HuH-7.5 (cell line): ENCODE results near the gene CDC37L1.
A peak's percentile ranks its signal among the peaks of the same experiment; 100 is the strongest.
"Not testable (repeated sequence)": the region's sequence is repeated elsewhere in the genome, so short reads cannot be mapped to it uniquely, and the experiment has no call there.

Source experiments
- DNase-seq: peaks from one replicate; pipeline ENCODE4 v3.0.0; 2011; ENCODE audit warnings: low spot score

CDC37L1 gene

DNA sequence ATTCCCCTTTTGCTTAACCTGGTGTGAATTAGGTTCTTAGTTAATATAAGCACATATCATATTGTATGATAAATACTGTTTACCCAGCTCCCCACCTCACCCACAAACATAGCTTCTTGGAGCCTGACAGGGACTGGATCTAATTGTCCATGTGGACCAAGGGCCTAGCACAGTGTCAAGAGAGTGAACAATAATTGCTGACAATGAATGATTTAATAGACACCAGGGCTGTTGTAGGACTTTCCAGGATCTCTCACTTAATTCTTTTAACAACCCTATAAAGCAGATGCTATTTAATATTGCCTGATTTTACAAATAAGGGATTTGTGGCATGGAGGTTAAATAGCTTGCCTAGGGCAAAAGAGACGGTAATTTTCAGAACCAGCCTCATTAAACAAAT is 36.8 kb downstream of the CDC37L1 start:
- no peak for DNase-seq

DNA sequence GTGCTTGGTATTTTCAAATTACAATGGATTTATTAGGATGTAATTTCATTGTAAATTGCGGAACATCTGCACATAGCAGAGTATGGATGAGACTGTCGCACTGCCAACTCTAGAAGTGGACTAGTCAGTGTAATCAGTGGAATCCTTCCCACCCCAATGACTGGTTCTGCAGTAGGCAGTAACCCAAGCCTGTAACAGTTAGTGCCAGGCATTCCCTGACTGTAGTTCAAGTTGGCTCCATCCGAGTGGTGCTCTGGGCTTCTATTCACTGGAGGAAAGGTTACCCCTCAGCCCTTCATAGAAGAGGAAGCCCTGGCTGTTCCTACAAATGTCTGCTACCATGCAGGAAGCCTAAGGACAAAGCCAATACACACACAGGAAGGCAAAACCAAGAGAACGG is 38.4 kb downstream of the CDC37L1 start:
- DNase-seq: no peak

DNA sequence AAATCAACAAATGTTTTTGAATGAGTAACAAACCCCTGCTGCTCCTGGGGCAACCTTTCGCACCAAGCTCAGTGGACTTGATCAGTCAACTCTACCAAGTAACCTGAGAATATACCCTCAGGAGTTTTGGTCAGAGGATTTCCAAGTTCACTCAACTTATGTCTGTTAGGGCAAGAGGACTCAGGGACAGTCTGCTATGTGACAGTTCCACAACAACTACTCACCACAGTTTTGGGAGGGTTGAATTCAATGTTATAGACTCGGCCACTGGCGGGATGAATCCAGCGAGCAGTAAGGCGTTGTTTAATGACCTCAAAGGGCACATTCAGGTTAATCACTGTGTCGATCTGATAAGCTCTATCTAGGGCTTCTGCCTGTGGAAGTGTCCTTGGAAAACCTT is 39.5 kb downstream of the CDC37L1 start:
- DNase-seq: no peak

DNA sequence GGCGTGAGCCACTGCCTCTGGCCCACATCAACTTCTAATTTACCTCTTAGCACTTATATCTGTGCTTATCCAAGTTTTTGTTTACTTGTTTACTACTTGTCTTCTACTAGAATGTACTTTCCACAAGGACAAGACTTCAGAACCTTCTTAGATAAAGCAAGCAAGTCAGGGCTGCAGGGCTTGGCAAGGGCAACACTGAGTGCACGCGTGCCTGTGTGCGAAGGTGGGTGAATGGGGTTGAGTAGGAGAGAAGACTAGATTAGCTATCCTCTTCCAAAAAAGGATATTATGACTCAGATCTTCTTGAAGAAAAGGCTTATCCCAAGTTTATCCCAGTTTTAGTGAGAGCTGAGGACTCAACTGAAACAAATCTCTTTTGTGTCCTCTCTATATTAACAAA is 42.4 kb downstream of the CDC37L1 start:
- no peak for DNase-seq

DNA sequence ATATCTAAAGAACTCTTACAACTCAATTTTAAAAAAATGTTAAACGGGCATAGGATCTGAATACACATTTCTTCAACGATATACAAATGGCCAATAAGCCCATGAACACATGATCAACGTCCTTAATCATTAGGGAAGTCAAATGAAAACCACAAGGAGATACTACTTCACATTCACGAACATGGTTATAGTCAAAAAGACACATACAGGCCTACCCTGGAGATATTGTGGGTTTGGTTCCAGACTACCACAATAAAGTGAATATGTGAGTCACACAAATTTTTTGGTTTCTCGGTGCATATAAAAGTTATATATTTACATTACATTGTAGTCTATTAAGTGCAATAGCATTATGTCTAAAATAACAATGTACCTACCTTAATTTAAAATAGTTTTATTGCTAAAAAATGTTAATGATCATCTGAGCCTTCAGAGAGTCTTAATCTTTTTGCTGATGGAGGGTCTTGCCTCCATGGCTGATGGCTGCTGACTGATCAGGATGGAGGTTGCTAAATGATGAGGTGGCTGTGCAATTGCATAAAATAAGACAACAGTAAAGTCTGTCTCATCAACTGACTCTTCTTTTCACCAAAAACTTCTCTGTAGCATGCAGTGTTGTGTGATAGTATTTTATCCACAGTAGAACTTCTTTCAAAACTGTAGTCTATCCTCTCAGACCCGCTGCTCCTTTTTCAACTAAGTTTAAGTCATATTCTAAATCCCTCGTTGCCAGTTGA is 46.5 kb downstream of the CDC37L1 start:
- no peak for DNase-seq

DNA sequence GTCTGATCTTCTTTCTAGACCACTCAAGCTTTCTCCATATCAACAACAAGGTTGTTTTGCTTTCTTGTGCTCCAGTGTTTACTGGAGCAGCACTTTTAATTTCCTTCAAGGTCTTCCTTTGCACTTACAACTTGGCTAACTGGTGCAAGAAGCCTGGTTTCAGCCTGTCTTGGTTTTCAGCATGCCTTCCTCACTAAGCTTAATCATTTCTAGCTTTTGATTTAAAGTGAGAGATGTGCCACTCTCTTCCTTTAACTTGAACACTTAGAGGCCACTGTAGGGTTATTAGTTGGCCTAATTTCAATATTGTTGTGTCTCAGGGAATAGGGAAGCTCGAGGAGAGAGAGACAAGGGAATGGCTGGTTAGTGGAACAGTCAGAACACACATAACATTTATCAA is 48.2 kb downstream of the CDC37L1 start:
- DNase-seq: no peak

DNA sequence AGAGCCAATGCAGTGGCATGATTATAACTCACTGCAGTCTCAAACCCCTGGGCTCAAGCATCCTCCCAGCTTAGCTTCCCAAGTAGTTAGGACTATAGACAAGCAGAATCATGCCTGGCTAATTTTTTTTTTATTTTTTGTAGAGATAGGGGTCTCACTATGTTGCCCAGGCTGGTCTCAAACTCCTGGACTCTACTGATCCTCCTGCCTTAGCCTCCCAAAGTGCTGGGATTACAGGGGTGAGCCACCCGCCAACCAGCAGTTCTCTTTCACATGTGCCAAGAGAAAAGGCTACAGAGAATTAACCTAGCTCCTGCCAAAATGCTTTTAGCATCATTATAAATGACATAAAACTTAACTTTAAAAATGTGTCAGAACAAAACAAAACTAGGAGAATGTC is 53.5 kb downstream of the CDC37L1 start:
- DNase-seq: no peak

DNA sequence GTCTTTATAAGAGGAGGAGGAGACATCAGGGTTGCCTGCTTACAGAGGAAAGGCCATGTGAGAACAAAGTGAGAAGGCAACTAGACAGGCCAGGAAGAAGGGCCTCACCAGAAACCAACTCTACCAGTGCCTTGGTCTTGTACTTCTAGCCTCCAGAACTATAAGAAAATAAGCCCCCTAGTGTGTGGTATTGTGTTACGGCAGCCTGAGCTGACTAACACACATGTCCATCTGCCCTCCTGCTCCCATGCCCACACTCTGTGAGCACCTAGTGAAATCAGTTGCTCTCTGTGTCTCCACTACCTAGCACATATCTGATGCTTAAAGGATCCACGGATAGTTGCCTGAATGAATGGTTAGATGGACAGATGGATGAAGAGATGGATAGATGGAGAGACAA is 54.8 kb downstream of the CDC37L1 start:
- no peak for DNase-seq

DNA sequence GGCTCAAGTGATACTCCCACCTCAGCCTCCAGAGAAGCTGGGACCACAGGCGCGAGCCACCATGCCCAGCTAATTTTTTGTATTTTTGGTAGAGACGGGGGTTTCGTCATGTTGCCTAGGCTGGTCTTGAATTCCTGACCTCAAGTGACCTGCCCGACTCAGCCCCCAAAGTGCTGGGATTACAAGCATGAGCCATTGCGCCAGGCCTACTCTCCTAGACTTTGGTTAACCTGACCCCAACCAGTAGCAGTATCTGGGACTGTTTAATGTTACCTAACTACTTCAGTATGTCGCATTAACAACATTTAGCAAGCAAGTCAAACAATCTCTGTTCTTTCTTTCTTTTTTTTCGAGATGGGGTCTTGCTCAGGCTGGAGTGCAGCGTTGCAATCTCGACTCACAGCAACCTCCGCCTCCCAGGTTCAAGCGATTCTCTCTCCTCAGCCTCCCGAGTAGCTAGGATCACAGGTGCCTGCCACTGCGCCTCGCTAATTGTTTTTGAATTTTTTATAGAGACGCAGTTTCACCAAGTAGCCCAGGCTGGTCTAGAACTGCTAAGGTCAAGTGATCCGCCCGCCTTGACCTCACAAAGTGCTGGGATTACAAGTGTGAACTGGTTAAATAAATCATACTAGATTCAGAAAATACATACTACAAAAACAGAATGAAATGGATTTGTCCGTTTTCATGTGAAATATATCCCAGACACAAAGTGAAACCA is 59.7 kb downstream of the CDC37L1 start:
- no peak for DNase-seq

DNA sequence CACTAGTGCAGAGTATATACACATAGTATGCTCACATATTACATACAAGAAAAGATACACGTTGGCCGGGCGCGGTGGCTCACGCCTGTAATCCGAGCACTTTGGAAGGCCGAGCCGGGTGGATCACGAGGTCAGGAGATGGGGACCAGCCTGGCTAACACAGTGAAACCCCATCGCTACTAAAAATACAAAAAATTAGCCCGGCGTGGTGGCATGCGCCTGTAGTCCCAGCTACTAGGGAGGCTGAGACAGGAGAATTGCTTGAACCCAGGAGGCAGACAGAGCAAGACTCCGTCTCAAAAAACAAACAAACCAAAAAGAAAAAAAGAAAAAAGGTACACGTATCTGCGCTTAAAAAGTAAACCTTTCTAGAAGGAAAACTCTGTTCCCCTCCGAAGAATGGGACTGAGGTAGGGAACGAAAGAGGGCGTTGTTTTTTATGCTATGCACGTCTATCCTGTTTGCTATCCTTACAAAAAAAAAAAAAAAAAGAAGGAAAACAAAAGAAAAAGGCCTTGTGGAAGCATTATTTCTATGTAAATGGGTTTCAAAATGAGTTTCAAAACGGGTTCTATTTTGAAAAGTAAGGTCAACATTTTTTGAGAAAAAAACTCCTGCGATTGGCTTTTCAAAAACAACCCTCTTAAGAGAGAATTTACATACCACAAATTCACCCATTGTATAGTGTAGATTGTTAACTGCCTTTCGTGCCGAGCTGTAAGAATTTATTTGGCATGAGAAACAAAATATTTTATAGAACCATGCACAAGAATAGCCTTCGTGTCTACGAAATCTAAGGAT is 60.4 kb downstream of the CDC37L1 start:
- DNase-seq: no peak

DNA sequence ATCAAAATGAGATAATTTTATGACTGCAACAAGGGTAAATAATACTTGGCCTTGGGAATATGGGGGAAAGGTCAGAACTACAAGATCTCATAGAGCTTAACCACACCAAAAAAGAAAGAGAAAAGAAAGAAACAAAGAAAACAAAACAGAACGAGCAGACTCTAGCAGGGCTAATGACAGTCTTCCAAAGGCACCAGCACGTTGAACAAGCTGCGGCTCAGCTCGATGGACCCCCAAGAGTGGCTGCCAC is 60.9 kb downstream of the CDC37L1 start:
- DNase-seq: no peak

DNA sequence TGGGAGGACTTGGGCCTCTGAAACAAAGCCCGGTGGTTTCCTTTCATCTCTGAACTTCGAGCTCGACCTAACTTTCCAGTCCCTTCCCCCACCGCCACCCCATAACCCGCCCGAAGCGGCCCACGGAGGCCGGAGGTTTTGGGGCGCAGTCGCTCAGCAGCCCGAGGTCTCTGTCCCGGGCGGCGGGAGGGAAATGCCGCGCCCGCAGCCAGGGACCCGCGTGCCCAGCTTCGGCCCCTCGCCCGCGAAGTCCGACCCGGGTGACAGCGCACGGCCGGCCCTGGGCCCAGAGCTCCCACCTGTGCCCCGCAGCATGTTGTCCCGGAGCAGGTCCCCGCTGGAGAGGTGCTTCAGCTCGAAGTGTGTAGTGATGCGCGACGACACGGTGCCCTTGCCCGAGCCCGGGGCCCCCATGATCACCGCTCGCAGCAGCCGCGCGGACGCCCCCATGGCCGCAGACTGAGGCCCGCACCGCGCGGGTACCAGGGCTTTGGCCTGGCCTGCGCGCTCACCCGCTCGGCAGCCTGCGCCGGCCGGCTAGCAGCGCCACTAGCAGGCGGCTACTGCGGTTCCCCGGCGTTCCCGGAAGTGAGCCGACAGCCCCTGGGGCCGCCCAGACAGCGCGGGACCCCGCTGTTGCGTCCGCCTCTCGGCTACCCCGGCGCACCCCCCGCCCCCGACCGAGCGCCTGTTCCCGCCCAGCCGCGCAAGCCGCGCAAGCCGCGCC is 61.4 kb downstream of the CDC37L1 start, which contains the start of gene AK3:
TSS of gene AK3 (minus strand) at position 565 of the 727 bp plus-strand sequence. CDS start at position 450, 115 bp downstream.
- peak; percentile 68 for DNase-seq

DNA sequence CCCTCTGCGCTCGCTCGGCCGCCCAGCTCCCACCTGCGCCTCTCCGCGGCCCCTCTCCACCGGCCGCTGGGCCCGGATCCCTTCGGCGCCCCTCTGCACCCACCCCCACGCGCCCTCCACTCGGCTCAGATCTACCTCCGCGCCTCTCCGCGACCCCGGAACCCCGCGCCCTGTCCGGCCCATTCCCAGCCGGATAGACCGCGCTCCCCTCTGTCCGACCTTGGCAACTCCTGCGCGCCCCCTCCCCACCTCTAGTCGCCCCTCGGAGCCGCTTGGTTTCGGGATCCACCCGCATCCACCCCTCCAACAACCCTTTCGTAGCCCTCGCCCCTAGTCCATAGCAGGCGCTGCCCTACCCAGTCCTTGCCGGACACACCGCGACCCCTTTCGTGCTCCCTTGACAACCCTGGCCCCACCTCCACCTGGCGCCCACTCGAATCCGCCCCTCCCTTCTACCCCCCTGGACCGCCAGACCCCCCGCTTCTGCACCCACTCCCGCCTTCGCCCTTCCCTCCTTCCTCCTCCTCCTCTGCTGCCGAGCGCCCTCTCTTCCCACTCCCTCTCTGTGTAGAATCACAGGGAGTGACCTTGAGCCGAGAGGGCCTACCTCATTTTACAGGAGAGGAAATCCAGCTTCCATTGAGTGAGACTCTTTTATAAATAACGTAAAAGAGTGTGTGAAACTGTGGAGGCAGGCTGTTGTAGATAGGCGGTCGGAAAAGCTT is 62.2 kb downstream of the CDC37L1 start:
- DNase-seq: peak; percentile 38

DNA sequence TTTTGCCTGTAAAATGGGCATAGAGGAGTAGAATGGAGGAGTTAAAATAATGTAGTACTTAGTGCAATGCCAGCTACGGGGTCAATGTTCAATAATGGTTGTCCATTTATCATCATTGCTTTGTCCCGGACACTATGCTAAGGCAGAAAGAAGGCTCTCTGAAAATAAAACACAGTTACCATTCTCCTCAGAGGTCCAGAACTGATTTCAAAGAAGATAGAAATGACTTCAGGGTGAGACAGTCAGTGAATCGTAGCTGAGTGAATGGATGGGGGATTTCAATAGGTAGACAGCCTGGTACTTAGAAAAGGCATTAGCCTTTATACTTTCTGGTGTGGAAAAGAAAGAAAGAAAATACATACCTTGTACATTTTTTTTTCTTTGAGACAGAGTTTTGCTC is 62.9 kb downstream of the CDC37L1 start:
- DNase-seq: no peak

DNA sequence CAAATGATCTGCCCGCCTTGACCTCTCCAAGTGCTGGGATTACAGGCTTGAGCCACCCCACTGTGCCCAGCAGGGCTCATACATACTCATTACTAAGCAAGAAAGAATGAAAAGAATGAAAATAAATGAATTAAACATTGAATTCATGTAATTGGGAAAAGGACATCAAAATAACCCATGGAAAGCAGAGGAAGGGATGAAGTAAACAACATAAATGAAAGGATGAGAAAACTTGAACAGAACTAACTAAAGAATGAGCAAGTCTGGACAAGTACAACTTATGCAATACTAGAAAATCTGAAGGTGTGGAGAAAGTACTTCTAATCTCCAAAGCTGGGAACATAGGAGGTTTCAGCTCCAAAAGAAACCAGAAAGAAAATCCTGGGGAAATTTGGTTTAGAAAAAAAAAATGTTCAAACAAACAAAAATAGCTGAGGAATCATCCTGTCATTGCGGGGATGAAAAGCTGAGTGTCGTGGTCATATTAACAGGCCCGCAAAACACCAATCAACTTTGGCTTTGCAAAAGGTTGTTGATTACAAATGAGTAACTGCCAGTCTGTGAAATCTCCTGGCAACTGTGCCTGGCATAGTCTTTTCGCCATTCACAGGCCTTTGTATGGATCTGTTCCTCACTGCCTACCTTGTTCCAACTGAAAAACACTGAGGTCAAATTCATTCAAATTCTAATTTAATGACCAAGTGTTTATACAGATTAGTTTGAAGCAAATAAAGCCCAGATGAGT is 63.9 kb downstream of the CDC37L1 start:
- DNase-seq: no peak

DNA sequence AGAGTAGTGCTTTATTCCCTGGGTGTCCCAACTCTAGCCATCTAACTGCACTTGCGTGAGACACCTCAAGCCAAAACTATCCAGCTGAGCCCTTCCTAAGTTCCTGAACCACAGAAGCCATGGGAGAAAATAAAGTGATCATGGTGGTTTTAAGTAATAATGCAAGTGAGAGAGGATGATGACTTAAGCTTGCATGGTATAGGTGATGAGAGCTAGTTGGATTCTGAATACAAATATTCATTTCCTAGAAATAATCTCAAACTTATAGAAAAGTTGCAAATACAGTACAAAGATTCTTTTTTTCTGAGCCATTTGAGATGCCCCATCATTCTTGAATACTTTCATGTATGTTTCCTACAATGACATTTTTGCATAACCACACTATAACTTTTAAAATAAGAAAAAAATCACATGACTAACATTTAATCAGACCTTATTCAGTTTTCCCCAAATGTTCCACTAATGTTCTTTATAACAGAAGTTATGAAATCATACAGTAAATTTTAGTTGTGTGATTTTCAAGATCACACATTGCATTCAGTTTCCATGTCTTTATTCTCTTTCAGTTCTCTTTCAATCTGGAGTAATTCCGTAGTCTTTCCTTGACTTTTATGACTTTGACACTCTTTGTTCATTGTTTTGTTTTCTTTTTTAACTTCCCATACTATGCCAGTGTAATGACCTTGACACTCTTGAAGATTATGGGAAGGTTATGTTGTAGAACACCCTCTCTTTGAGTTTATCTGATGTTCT is 67.1 kb downstream of the CDC37L1 start:
- no peak for DNase-seq

DNA sequence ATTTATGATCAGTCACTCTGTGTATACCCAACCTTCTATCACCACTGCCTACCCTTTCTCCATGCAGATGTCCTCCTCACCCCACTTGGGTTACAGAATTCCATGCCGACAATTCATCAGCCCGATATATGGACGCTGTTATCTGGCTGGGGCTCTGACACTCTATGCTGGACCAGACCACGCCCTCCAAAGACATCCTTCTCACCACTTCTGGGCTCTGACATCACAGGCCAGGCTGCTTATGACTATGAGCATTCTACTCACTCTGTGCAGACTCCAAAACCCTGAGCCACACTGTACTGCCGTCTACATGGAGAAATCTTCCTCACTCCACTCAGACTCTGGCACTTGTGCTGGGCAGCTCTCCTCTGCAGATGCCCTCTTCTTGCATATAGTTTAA is 69.2 kb downstream of the CDC37L1 start:
- no peak for DNase-seq

DNA sequence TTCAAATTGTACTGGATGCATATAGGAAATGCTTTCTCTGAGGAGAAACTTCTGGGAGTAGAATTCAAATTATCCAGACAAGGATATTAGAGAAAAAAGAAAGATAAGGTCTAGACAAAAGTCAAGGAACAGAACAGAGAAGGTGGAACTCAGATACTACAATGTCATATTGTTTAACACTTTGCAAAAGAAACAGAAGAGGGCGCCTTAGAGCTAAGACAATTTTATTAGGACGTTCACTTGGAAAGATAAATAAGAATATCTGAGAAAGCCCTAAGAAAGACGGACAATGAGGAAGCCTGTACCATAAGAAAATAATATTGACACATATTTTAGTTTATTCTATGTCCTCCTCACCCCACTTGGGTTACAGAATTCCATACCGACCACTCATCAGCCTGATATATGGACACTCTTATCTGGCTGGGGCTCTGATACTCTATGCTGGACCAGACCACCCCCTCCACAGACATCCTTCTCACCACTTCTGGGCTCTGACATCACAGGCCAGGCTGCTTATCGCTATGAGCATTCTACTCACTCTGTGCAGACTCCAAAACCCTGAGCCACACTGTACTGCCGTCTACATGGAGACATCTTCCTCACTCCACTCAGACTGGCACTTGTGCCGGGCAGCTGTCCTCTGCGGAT is 70.8 kb downstream of the CDC37L1 start:
- no peak for DNase-seq

DNA sequence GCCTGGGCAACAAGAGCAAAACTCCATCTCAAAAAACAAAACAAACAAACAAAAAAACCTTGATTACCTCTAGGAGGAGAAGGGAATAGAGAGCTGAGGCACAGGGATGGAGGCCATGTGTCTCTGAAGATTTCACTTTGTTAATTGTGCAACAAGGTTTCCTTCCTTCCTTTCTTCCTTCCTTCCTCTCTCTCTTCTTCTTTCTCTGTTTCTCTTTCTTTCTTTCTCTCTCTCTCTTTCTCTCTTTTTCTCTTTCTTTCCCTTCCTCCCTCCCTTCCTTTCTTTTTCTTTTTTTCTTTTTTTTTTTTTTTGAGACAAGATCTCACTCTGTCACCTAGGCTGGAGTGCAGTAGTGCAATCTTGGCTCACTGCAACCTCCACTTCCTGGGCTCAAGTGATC is 75.2 kb downstream of the CDC37L1 start:
- not testable (repeated sequence) for DNase-seq
